ENCODE results near the gene CDH6. TPM values are rescaled to one million over a fixed set of nuclear protein-coding genes. Genes with fewer than 3 reads are reported as not detected.

Gene CDH6
- total RNA-seq, 1 donor from 2014 or later, result not detected

- DNase-seq (ENCODE audit: low read depth in 2 of 2), result no peak
These were observed 182.7 kb downstream of the CDH6 start for GRCh38 chr5:31375999-31376720.

- DNase-seq (ENCODE audit: low read depth in 2 of 2), result no peak
These were observed 183.9 kb downstream of the CDH6 start for GRCh38 chr5:31377274-31377946.

- DNase-seq (ENCODE audit: low read depth in 2 of 2), result no peak
These were observed 184.7 kb downstream of the CDH6 start for GRCh38 chr5:31378136-31378535.
